ENCODE results near the gene MATN1. TPM values are rescaled to one million over a fixed set of nuclear protein-coding genes. Genes with fewer than 3 reads are reported as not detected.

MATN1 gene
- total RNA-seq, 1 experiment from 2014 or later, result 0.24 TPM

DNA sequence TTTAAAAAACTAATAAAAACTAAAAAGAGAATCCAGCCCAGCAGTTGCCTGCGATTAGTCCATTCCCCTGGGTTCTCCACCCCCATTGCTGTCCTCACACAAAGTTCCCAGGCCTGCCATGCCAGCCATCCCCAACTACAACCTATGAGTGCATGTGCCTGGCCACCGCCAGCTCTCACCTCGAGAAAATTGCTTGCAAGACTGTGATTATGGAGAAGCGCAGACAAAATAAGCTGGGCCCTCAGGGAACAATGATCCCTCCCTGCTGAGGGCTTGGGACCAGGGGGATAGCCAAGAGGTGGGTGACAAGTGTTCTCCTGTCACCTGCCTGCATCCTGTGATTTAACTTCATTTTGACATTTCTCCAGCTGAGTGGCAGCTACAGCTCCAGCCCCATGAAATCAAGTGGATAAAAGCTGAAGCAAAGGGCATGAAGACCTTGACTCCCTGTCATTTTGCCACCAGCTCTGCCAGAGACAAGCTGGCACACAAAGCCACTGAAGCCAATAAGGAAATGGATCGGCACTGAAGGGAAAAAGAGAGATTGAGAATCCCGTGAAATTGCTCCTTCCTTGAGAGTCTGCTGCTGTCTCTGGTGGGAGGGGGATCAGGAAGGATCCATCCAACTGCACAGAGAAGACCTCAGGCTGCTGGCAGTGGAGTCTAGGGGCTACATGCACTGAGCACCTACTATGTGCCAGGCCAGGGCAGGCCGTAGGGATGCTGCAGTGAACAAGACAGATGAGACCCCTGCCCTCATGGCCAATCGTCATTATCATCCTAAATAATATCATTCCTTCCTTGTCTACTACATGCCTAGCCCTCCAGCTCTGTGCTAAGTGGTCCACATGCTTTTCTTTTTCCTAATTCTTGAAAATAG, 40.7 kb downstream of the MATN1 start:
- TF ChIP-seq JAZF1 (CRISPR knock-in tag; IDR thresholded peaks at IDR 0.05) (no peak), NR3C1 (CRISPR knock-in tag; conservative IDR thresholded peaks at IDR 0.05; ENCODE audit: low read depth) (no peak), ESRRA (CRISPR knock-in tag; IDR thresholded peaks at IDR 0.05; ENCODE audit: borderline replicate concordance) (no peak), ZNF671 (CRISPR knock-in tag; IDR thresholded peaks at IDR 0.05) (no peak), TCF7 (CRISPR knock-in tag; IDR thresholded peaks at IDR 0.05; ENCODE audit: low read depth) (no peak), FOXK1 (CRISPR knock-in tag; IDR thresholded peaks at IDR 0.05) (no peak), AFF4 (CRISPR knock-in tag; IDR thresholded peaks at IDR 0.05; ENCODE audit: borderline replicate concordance) (no peak), ZNF121 (CRISPR knock-in tag; IDR thresholded peaks at IDR 0.05) (no peak), MXD4 (CRISPR knock-in tag; IDR thresholded peaks at IDR 0.05; ENCODE audit: borderline replicate concordance) (no peak), NFATC4 (CRISPR knock-in tag; IDR thresholded peaks at IDR 0.05) (no peak), OVOL2 (CRISPR knock-in tag; IDR thresholded peaks at IDR 0.05; ENCODE audit: borderline replicate concordance) (no peak), ELF4 (CRISPR knock-in tag; IDR thresholded peaks at IDR 0.05; ENCODE audit: low read depth) (no peak), ZMAT4 (CRISPR knock-in tag; IDR thresholded peaks at IDR 0.05) (no peak)
- TF ChIP-seq, protein P1, sequence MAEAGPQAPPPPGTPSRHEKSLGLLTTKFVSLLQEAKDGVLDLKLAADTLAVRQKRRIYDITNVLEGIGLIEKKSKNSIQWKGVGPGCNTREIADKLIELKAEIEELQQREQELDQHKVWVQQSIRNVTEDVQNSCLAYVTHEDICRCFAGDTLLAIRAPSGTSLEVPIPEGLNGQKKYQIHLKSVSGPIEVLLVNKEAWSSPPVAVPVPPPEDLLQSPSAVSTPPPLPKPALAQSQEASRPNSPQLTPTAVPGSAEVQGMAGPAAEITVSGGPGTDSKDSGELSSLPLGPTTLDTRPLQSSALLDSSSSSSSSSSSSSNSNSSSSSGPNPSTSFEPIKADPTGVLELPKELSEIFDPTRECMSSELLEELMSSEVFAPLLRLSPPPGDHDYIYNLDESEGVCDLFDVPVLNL (CRISPR knock-in tag; IDR thresholded peaks at IDR 0.05; ENCODE audit: borderline replicate concordance, low read depth), result no peak
- TF ChIP-seq, protein P2, sequence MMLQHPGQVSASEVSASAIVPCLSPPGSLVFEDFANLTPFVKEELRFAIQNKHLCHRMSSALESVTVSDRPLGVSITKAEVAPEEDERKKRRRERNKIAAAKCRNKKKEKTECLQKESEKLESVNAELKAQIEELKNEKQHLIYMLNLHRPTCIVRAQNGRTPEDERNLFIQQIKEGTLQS (CRISPR knock-in tag; conservative IDR thresholded peaks at IDR 0.05), result no peak
- TF ChIP-seq, protein P3, sequence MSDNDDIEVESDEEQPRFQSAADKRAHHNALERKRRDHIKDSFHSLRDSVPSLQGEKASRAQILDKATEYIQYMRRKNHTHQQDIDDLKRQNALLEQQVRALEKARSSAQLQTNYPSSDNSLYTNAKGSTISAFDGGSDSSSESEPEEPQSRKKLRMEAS (CRISPR knock-in tag; IDR thresholded peaks at IDR 0.05), result no peak
- TF ChIP-seq, protein P4, sequence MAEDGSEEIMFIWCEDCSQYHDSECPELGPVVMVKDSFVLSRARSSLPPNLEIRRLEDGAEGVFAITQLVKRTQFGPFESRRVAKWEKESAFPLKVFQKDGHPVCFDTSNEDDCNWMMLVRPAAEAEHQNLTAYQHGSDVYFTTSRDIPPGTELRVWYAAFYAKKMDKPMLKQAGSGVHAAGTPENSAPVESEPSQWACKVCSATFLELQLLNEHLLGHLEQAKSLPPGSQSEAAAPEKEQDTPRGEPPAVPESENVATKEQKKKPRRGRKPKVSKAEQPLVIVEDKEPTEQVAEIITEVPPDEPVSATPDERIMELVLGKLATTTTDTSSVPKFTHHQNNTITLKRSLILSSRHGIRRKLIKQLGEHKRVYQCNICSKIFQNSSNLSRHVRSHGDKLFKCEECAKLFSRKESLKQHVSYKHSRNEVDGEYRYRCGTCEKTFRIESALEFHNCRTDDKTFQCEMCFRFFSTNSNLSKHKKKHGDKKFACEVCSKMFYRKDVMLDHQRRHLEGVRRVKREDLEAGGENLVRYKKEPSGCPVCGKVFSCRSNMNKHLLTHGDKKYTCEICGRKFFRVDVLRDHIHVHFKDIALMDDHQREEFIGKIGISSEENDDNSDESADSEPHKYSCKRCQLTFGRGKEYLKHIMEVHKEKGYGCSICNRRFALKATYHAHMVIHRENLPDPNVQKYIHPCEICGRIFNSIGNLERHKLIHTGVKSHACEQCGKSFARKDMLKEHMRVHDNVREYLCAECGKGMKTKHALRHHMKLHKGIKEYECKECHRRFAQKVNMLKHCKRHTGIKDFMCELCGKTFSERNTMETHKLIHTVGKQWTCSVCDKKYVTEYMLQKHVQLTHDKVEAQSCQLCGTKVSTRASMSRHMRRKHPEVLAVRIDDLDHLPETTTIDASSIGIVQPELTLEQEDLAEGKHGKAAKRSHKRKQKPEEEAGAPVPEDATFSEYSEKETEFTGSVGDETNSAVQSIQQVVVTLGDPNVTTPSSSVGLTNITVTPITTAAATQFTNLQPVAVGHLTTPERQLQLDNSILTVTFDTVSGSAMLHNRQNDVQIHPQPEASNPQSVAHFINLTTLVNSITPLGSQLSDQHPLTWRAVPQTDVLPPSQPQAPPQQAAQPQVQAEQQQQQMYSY (CRISPR knock-in tag; IDR thresholded peaks at IDR 0.05), result no peak
- TF ChIP-seq, protein P5, sequence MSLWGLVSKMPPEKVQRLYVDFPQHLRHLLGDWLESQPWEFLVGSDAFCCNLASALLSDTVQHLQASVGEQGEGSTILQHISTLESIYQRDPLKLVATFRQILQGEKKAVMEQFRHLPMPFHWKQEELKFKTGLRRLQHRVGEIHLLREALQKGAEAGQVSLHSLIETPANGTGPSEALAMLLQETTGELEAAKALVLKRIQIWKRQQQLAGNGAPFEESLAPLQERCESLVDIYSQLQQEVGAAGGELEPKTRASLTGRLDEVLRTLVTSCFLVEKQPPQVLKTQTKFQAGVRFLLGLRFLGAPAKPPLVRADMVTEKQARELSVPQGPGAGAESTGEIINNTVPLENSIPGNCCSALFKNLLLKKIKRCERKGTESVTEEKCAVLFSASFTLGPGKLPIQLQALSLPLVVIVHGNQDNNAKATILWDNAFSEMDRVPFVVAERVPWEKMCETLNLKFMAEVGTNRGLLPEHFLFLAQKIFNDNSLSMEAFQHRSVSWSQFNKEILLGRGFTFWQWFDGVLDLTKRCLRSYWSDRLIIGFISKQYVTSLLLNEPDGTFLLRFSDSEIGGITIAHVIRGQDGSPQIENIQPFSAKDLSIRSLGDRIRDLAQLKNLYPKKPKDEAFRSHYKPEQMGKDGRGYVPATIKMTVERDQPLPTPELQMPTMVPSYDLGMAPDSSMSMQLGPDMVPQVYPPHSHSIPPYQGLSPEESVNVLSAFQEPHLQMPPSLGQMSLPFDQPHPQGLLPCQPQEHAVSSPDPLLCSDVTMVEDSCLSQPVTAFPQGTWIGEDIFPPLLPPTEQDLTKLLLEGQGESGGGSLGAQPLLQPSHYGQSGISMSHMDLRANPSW (CRISPR knock-in tag; conservative IDR thresholded peaks at IDR 0.05; ENCODE audit: low read depth), result no peak
- H3K36me3 Mint-ChIP-seq, result no peaks in the 10 kb centered on the region
- H3K4me1 Mint-ChIP-seq, result peaks cover 17% of the 10 kb centered on the region
- ChIA-PET CTCF (interaction anchor here (0.9 to 4.4 kb wide), 2 partner anchors 25 to 302 kb away, joined by 3 to 28 read pairs; no protein-coding TSS in a partner anchor), POLR2A (interaction anchor here (0.7 kb wide), 1 partner anchor 782 kb away, joined by 11 read pairs; no protein-coding TSS in a partner anchor)
- ATAC-seq, result no peak
- no peak overlapping the region for H3K4me3 Mint-ChIP-seq
- H3K27ac Mint-ChIP-seq, result no peak overlapping the region
- H3K9me3 Mint-ChIP-seq, result peaks cover 5% of the 10 kb centered on the region; the same call in 1 of the 2 replicates
- DNase-seq (ENCODE audit: low spot score), result no peak
- peaks cover 22% of the 10 kb centered on the region for H3K27me3 Mint-ChIP-seq (ENCODE audit: low read depth)

All from WTC11 (cell line).